KOPT-K1 (cell line): Measurements from ENCODE around the gene ST3GAL5.
"Not testable (repeated sequence)": the region's sequence is repeated elsewhere in the genome, so short reads cannot be mapped to it uniquely, and the experiment has no call there.

Experiments used
- H3K27ac ChIP-seq: fragments of 200-600 bp; sonication (generic); 2 replicates; pipeline ENCODE4 v1.5.1; 2016; ENCODE audit warnings: antibody characterized with exemption, mild to moderate bottlenecking, low read depth, low read length; ENCODE audit not compliant: poor library complexity, severe bottlenecking
- H3K36me3 ChIP-seq: fragments of 200-600 bp; sonication (generic); 2 replicates; pipeline ENCODE4 v1.5.1; 2017; ENCODE audit warnings: antibody characterized with exemption, mild to moderate bottlenecking, low read length, moderate library complexity; ENCODE audit not compliant: insufficient read depth
- H3K9me3 ChIP-seq: fragments of 200-600 bp; sonication (generic); 2 replicates; pipeline ENCODE4 v1.5.1; 2017; ENCODE audit warnings: antibody characterized with exemption, low read length, mild to moderate bottlenecking; ENCODE audit not compliant: insufficient read depth, poor library complexity, severe bottlenecking

Gene ST3GAL5

GRCh38 chr2:85888684-85889626 is at the start of gene ST3GAL5:
Gene ST3GAL5 (minus strand): TSS chr2:85888990. CDS start chr2:85888905, 85 bp downstream.
- Histone ChIP-seq H3K9me3 (no peaks in the 10 kb centered on the region), H3K36me3 (no peaks in the 10 kb centered on the region), H3K27ac (peak within 1 kb of the TSS; percentile 61)

GRCh38 chr2:85938456-85938855 is 49.7 kb upstream of the ST3GAL5 start:
- Histone ChIP-seq H3K9me3 (peaks cover 30% of the 10 kb centered on the region), H3K27ac (no peak overlapping the region)

DNA sequence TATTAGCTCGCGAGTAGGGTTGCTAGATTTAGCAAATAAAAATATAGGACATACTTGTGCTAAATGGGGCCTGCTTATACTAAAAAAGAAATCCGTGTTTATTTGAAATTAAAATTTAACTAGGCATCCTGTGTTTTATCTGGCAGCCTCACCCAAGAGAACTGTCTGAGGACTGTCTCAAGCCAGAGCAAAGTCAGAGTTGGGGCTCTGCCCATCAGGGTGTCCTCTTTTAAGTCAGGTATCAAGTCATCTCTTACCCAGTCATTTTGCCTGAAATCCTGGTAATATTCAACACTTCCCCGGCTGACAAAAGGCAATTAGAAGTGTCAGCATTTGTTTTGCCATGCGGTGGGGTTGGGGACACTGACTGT is 48.3 kb upstream of the ST3GAL5 start:
- Histone ChIP-seq H3K36me3 (no peaks in the 10 kb centered on the region), H3K27ac (no peak overlapping the region), H3K9me3 (peaks cover 16% of the 10 kb centered on the region)

More at GRCh38 chr2:85938456-85938855, 49.7 kb upstream of the ST3GAL5 start:
- H3K36me3 ChIP-seq, result no peaks in the 10 kb centered on the region

GRCh38 chr2:85936421-85937068 is 47.8 kb upstream of the ST3GAL5 start:
- H3K9me3 ChIP-seq, result peaks cover 11% of the 10 kb centered on the region
- no peak overlapping the region for H3K27ac ChIP-seq
- H3K36me3 ChIP-seq, result no peaks in the 10 kb centered on the region

DNA sequence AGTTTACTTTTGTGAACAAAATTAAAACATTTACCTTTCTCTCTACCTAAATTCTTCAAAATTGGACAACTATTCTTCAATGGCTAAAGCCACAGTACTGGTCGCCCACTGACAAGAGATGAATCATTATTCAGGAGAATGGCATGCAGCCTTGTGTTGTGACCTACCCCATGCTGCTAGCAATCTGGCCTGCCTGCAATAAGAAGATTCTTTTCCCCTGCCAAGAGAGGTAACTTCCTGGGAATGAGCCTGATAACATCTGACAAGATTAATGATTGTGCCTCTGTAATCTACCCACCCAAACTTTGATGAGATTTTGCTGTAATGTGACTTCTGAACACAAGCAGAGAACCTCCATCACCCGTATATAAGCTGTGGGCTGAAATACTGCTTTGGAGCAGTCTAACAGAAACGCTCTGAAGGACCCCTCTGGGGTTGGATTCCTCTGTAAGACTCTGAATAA is 47.0 kb upstream of the ST3GAL5 start:
- Histone ChIP-seq H3K9me3 (peaks cover 5% of the 10 kb centered on the region), H3K36me3 (no peaks in the 10 kb centered on the region), H3K27ac (no peak overlapping the region)

GRCh38 chr2:85935170-85935745 is 46.5 kb upstream of the ST3GAL5 start:
- H3K9me3 ChIP-seq, result no peaks in the 10 kb centered on the region
- no peaks in the 10 kb centered on the region for H3K36me3 ChIP-seq
- no peak overlapping the region for H3K27ac ChIP-seq

- Histone ChIP-seq H3K36me3 (no peaks in the 10 kb centered on the region), H3K27ac (no peak overlapping the region), H3K9me3 (no peaks in the 10 kb centered on the region)
Observed at GRCh38 chr2:85933753-85934594, 45.2 kb upstream of the ST3GAL5 start.

- not testable (repeated sequence) for H3K27ac ChIP-seq, H3K9me3 ChIP-seq, H3K36me3 ChIP-seq
Observed at GRCh38 chr2:85931151-85931550, 42.4 kb upstream of the ST3GAL5 start.

DNA sequence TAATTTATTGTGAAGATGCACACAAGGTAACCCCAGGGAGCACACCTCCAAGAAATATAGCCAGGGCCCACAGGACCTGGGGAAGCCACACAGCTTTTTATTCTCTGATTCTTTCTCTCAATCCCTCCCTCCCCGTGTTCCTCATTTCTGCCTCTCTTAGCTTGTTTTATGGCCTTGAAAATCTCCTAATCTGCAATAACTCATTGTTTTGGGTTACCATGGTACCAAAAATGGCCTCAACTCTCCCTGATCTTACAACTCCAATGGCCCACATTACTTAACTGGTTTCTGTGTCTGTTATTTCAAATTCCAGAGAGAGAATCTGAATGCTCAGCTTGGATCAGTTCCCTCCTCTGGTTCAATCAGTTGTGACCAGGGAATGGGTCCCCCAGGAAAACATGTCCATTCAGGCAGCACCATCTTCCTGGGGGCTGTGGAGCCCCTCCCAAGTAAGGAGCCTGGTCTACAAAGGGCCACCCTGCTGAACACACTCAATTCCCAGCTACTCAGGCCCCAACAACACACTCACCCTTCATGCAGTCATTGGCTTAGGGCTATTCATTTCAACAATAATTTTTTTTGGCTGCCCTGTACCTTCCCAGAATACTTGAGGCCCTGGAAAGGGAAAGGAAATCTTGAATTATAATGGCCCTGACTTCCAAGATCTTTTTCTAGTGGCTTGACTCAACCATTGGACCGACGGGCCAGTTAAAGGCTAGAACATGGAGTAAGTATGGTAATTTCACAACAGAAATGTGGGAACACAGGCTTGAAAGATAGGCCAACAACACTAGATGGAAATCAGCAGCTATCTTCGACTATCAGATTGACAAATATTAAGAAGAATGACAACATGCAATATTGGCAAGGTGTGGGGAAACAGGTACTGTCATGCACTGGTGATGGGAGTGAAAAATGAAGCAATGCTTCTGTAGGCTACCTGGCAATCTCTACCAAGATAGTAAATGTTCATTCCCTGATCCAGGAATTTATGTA is 41.6 kb upstream of the ST3GAL5 start:
- H3K9me3 ChIP-seq, result no peaks in the 10 kb centered on the region
- H3K36me3 ChIP-seq, result no peaks in the 10 kb centered on the region
- no peak overlapping the region for H3K27ac ChIP-seq

DNA sequence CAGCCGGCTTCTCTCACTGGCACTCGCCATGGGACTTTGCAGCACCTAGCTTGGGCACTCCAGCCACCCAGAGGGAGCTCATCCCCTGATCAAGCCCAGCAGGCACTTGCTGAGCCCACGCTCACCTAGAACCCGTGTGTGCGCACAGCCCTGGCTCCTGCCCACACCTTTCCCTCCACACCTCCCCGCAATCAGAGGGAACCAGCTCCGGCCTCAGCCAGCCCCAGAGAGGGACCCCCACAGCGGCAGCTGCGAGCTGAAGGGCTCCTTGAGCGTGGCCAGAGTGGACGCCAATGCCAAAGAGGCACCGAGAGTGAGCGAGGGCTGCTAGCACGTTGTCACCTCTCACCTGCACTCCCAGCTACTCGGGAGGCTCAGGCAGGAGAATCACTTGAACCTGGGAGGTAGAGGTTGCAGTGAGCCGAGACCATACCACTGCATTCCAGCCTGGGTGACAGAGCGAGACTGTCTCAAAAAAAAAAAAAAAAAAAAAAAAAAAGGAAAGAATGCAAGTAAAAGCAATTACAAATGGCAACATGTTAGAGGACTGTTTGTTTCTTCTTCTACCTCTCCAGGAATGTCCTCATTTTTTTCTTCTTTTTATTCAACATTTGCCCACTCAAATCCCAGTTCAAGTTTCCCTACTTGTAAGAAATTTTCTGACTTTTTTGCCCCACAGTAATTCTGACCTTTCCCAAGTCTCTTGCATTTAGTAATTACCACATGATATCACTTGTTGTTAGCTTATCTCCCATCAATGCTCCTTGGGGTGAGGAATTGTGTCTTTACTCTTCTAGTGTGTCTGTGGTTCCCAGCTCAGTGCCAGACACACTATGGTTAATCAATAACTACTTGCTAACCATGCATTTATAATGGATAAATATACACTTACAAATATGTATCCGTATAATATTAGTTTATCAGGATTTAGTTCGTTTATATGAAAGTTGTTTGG is 40.6 kb upstream of the ST3GAL5 start:
- no peaks in the 10 kb centered on the region for H3K36me3 ChIP-seq
- H3K27ac ChIP-seq, result no peak overlapping the region
- H3K9me3 ChIP-seq, result no peaks in the 10 kb centered on the region

GRCh38 chr2:85926931-85927661 is 38.3 kb upstream of the ST3GAL5 start:
- no peak overlapping the region for H3K27ac ChIP-seq
- no peaks in the 10 kb centered on the region for H3K9me3 ChIP-seq
- no peaks in the 10 kb centered on the region for H3K36me3 ChIP-seq

GRCh38 chr2:85926526-85926925 is 37.7 kb upstream of the ST3GAL5 start:
- Histone ChIP-seq H3K27ac (no peak overlapping the region), H3K36me3 (no peaks in the 10 kb centered on the region), H3K9me3 (no peaks in the 10 kb centered on the region)
